HG03575 (cell line): Measurements from ENCODE around the gene ZSCAN29.

ENCODE experiments used
- ATAC-seq: cut with Tn5 transposase; IDR thresholded peaks from one replicate; pipeline ENCODE4 v1.9.1; 2021; ENCODE audit not compliant: unreplicated experiment, insufficient number of reproducible peaks, low FRiP score; ENCODE audit errors: extremely low read depth

The ZSCAN29 gene

DNA sequence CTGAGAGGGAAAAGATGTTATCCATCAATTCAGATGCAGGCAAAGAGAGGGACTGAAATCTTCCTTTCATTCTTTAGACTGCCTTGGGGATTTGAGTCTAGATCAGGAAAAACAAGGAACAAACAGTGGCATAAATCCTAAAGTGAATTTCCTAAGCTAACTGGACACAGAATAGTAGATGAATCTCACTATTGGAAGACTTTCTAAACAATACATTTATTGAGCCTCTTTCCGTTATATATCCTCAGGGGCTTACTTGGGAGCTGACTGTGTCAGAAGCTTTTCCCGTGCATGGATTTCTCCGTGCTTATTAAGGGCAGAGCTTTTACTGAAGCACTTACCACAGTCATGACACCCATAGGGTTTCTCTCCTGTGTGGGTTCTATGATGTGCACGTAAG lies 10.0 kb downstream of the ZSCAN29 start:
- ATAC-seq: no peak

DNA sequence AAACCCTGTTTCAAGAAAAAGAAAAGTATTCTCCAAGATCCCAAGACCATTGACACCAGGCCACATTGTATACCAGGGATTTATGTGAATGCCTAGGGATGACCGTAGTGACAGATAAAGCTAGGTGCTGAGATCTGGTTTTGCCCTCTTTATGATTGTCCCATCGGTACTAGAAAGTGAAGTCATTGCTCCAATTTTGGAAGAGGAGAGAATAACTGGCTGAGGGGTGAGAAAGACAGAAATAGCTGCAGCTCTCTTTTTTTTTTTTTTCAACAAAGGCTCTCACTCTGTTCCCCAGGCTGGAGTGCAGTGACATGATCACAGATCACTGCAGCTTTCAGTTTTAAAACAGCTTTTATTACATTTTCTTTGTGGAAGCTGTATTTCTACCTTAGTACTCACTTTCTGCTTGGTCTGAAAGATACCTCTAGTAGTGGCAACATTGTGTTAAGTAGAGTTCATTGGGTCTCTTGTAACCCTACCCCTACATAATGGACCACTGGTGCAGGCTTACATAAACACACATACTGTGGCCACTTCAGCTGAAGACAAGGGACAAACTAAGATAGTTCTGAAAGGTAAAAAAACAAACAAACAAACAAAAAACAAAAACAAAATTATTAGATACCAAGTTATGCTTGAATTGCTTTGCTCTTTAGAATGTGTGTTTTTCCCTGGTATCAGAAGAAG lies 18.0 kb downstream of the ZSCAN29 start:
- ATAC-seq: no peak

DNA sequence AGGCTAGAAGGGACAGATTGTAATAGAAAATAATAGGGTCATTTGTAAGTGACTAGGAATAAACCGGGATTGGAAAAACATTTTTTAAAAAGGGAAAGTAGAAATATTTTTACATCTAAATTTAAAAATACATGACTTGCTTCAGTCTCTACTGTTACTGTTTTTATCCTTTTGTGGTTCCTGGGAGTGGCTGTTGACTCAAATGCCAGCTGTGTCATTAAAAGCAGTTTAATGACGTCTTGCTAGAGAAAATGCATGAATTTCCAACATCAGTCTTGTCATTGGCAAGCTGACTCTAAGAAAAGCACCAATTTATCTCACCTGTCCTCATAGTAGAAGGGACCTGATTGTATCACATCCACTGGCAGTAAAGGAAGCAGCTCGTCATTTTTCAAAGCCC lies 23.7 kb downstream of the ZSCAN29 start:
- no peak for ATAC-seq

DNA sequence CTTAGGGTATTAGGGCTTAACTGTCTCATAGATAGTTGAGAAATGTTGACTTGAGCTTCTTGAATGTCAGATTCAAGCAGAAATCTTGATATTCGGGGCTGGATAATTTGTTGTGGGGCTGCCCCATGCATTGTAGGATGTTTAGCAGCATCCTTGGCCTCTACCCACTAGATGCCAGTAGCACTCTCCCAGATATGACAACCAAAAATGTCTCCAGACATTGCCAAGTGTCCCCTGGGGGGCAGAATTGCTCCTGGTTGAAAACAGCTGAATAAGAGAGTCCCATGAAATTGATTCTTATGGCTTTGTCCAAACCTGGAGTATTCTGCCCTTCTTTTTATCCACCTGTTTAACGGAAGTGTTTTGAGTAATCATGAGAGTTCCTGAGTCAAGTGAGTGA lies 24.5 kb downstream of the ZSCAN29 start:
- no peak for ATAC-seq

DNA sequence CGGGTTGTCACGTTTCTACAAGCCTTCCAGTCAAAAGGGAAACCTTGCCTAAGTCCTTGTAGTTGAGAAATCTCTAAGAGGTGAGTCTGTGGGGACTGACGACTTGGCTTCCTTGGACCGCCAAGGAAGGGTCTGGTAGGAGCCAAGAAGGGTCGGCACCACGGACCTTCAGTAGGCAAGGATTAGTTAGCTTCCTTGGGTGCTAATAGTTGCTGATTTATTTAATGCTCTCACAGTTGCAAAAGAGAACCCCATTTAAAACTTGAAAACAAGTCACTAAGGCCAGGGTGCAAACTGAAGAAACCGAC lies 40.1 kb downstream of the ZSCAN29 start:
- ATAC-seq: no peak

DNA sequence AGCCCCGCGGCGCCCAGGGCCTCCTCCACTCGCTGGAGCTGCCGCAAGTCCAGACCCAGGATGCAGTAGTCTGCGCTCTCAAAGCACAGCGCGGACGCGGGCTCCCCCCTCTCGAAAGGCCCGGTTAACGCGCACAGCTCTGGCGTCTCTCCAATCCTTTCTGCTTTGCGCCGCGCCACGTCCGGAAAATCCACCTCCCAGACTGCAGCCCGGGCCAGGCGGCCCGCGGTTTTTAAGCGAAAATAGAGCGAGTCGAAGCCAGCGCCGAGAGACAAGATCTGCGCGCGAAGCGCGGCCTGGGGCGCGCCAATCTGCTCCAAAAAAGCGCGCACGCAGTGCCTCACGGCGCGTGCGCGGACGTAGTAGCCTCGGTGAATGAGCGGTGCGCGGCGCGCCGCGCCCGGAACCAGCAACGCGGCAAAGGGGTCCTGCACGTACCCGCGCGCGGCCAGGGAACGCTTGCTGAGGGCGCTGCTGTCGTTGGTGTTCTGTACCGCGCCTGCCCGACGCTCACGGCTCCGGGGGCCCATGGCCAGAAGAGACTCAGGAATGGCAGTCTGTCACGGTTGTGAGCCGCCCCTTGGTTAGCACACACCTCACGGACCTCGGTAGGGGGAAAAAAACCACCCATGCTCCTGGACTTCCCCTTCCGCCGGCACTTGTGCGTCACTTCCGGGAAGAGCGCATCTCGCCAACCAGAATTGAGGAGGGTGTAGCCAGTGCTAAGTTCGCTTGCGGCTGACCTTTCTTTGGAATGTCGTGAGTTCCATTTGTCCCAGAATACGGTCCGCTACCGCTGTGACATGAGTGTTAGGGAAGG lies 40.7 kb downstream of the ZSCAN29 start, which contains the start of gene LCMT2:
LCMT2 (minus strand) TSS at position 614 of the 820 bp plus-strand sequence; CDS start at position 530, 84 bp downstream.
- ATAC-seq: no peak

DNA sequence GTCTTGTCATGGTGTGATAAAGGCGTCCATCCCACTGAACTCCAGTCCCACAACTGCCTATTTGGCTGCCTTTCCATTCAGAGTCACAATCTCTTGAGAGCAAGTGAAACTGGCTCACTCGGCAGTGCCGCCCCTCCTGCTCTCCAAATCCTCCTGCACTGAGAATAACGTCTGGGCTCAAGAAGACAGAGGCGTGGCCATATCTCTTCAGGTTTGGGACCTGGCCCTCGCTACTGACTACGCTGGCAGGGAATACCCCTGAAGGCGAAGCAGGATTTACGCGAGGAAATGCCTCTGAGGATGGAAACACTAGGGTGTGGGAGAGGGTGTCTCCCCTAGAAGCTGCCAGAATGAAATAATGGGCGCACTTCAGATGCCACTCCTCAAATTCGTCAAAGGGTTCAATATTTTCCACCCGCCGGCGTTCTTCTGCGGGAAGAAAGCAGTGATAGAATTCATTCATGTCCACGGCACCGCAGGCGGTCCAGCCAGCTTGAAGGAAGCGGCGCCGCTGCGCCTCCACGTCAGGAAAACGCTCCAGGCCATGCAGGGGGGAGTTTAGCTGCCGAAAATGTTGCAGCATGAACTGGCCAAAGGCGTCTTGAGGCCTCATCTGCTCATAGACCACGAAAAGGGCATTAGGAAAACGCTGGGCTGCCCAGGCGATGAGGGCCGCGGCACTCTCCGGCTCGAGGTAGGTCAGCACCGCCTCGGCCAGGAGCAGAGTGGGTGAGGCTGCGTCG lies 41.5 kb downstream of the ZSCAN29 start:
- no peak for ATAC-seq

DNA sequence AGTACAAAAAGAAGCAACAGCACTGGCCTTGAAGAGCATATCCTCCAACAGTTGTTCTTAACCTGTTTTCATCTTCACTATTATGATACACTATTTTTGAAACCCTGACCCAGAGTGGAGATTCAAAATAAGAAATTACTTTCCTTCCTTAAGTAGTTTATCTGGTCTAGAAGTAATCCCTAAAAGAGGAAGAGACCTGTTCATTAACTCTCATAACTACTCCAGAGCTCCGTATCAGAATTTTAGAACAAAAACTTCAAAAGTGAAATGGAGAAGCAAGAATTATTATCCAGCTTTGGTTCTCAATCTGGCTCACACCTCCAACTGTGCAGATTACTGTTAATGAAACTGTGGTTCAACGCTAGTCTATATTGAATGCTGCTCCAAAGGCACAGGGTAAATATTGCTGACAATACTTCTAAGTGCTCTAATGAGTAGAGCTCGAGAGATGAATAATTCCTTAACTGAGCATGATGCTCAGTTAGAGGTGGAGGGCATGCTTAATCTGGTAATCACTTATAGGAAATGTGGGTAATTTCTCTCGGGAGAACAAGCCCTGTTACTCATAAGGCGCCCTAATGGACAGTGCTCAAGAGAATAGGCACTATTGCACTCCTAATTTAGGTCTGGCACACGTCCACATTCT lies 45.7 kb downstream of the ZSCAN29 start:
- ATAC-seq: no peak

DNA sequence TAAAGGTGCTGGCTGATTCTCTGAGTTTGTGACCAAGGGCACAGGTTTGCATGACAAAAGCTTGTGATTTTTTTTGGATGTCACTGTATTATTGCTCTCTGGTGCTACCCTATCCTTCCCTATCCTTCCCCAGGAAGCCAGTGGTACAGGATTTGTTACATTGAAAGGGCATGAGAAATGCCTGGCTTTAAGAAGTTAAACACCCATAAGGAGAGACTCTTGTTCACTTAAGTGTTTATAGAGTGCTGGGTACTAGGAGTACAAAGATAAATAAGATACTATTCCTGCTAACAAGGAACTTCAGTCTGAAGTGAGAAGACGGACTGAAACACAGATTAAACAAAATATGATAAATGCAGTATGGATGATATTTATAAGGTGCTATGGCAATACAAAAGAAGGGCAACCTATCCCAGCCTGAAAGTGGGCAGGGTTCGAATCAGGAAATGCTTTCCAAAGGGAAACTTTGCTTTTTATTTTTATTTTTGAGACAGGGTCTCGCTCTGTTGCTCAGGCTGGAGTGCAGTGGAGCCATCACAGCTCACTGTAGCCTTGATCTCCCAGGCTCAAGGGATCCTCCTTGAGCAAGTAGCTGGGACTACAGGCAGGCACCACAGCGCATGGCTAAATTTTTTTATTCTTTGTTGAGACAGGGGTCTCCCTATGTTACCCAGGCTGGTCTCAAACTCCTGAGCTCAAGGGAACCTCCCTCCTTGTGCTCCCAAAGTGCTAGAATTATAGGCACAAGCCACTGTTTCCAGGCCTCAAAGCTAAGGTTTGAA lies 51.7 kb downstream of the ZSCAN29 start:
- no peak for ATAC-seq

DNA sequence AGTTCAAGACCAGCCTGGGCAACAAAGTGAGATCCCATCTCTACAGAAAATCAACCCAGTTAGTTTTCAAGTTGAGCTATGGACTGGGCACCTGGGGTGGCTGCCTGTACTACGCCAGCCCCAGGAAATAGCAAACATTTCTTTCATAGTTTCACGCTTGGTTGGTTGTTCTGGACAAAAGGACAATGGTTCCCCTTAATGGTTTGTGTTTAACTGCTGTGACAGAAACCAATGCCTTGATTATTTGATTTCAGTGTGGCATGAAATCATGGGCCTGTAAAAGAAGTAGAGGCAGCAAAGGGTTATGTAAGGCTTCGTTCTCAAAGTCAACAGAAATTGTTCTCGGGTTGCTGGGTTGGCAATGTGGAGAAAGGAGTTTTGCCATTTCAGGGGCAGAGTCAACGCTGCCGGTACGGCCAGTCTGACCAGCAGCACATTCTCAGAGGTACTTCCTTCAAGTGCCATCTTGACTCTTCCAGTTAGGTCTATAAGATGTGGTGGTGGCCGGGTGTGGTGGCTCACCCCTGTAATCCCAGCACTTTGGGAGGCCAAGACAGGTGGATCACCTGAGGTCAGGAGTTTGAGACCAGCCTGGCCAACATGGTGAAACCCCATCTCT lies 53.2 kb downstream of the ZSCAN29 start:
- no peak for ATAC-seq

DNA sequence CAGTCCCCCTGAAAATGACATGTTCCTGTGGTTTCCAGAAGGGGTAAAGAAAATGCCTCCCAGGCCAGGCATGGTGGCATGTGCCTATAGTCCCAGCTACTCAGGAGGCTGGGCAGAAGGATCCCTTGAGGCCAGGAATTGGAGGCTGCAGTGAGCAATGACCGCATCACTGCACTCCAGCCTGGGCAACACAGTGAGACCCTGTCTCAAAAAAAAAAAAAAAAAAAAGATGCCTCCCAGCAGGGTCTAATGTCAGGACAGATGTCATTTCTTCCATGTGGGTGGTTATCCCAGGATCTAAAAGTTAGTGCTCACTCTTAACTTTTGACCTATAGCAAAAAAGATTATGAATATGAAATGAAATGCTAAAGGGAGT lies 53.9 kb downstream of the ZSCAN29 start:
- ATAC-seq: no peak

DNA sequence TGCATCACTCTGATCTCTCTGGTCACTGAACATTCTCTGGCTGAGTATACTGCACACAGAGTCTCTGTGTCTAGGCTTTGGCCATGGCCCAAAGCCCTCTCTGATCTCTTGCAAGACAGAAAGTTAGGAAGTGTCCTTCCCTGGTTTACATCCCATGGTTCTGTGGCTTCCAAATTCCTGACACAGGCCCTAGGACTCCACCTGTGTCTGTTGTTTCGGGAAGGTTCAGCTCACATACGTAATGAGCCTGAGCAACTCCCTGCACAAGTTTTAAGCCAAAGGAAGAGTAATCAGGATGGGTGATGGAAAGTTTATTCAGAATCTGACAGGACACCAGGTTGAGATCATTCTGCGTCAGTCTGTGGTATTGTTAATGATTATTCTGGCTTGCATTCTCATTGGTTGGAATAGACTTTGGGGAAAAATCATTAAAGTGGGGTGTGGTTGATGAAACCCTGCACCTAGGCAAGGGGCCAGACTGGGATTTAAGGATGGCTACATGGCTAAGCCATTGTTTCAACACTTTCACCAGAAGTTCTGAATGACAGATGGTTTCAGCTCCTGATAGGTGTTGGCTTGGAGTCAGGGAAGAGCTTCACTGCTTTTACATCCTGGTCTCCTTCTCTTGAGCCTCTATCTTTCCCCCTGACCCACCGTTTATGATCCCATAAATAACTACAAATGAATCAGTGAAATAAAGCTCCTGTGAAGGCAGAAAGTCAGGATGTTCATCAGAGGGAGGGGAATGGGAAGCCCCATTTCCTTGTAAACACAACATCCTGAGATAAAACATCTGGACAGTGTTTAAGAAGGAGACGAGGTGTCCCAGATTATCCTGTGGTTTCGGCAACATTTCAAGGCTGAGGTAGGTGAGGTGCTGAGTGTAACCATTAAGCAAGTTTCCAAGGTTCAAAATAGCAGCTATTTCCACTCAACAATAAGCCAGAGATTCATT lies 54.5 kb downstream of the ZSCAN29 start:
- no peak for ATAC-seq

DNA sequence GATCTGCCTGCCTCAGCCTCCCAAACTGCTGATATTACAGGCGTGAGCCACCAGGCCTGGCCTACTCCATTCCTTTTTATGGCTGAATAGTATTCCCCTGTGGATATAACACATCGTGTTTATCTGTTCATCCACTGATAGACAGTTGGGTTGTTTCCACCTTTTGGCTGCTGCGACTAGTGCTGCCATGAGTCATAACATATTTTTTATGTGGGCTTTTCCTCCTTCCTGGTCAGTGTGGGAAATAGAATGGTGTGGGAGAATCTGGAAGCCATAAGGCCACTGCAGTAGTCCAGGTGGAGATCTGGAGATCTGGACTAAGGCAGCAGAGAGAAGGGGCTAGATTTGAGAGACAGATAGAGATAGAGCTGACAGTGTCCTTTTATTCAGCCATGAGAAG lies 56.7 kb downstream of the ZSCAN29 start:
- no peak for ATAC-seq

DNA sequence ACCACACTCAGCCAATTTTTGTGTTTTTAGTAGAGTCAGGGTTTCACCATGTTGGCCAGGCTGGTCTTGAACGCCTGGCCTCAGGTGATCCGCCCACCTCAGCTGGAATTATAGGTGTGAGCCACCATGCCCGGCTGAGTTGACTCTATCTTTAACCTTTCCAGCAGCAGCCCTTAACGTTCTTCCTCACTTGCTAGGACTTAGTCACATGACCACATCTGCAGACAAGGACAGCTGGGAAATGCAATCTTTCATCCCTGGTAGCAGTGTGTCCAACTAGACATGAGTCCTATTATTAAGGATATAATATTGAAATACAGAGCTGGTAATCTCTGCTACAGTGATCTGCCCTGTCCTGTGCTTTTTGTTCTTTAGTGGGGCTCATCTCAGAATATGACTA lies 58.5 kb downstream of the ZSCAN29 start:
- no peak for ATAC-seq
